ENCODE measurements around the gene FGF5.

FGF5 gene

DNA sequence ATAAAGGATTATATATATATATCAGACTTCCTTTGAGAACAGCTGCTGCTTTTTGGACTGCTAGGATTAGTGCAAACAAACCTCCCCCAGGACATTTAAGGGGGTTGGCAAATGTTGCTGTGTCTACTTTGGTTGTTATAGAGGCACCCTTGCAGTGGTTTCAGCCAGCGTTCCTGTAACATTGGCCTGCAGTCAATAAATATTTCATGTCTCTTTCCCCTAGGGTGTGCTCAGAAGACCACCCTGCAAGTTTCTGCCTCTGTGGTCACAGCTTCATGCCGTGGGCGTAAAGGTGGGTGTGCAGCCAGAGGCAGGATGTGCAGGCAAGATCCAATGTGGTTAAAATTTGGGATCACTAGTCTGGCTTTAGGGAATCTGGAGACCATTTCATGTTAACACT lies 28.9 kb downstream of the FGF5 start:
- no peak overlapping the region for H3K23ac ChIP-seq (ENCODE audit: low read length)
- no peaks in the 10 kb centered on the region for H3K79me1 ChIP-seq (ENCODE audit: low read length)
- no peak overlapping the region for H3K4me3 ChIP-seq (ENCODE audit: low read depth, low read length)
- H3K79me2 ChIP-seq (ENCODE audit: control insufficient read depth, insufficient read depth, low read length, poor library complexity), result no peaks in the 10 kb centered on the region
- H3K4ac ChIP-seq (ENCODE audit: low read depth, low read length), result no peak overlapping the region
- H3K9me3 ChIP-seq (ENCODE audit: insufficient read depth, low read depth, low read length), result no peaks in the 10 kb centered on the region
- H2BK5ac ChIP-seq (ENCODE audit: low read depth, low read length, poor library complexity), result no peak overlapping the region
- H3K27me3 ChIP-seq (ENCODE audit: insufficient read depth, low read length), result no peaks in the 10 kb centered on the region
- no peak overlapping the region for H2AFZ ChIP-seq (ENCODE audit: insufficient read depth, low read length, poor library complexity)
- H4K8ac ChIP-seq (ENCODE audit: low read depth, low read length), result no peak overlapping the region
- no peak for DNase-seq
- H3K4me2 ChIP-seq (ENCODE audit: low read length), result no peak overlapping the region
- no peak overlapping the region for H2BK120ac ChIP-seq (ENCODE audit: insufficient read depth, low read length, poor library complexity)
- H3K4me1 ChIP-seq (ENCODE audit: control insufficient read depth in 1 of 2, insufficient read depth in 2 of 2, low read length in 2 of 2), result no peaks in the 10 kb centered on the region
- no peak overlapping the region for H3K18ac ChIP-seq (ENCODE audit: low read length)
- no peak overlapping the region for H3K14ac ChIP-seq (ENCODE audit: low read length)
- whole genome bisulfite sequencing (ENCODE audit: extremely low coverage, insufficient coverage, insufficient read length), result no CpG with 5 or more reads among the region's 3 CpGs
- H4K91ac ChIP-seq (ENCODE audit: low read depth, low read length), result no peak overlapping the region
- H3K27ac ChIP-seq (ENCODE audit: low read depth, low read length), result no peak overlapping the region
- H3K9ac ChIP-seq (ENCODE audit: low read length), result no peak overlapping the region
- no peak overlapping the region for H2AK5ac ChIP-seq (ENCODE audit: low read length)
- H3K36me3 ChIP-seq (ENCODE audit: control insufficient read depth in 1 of 2, insufficient read depth in 2 of 2, low read length in 2 of 2), result no peaks in the 10 kb centered on the region
- H2BK12ac ChIP-seq (ENCODE audit: low read length), result no peak overlapping the region
- no peak overlapping the region for H4K12ac ChIP-seq (ENCODE audit: low read depth, low read length)

- H3K9me3 ChIP-seq (ENCODE audit: insufficient read depth, low read depth, low read length), result no peaks in the 10 kb centered on the region
These were observed 29.4 kb downstream of the FGF5 start for GRCh38 chr4:80295826-80296225.

DNA sequence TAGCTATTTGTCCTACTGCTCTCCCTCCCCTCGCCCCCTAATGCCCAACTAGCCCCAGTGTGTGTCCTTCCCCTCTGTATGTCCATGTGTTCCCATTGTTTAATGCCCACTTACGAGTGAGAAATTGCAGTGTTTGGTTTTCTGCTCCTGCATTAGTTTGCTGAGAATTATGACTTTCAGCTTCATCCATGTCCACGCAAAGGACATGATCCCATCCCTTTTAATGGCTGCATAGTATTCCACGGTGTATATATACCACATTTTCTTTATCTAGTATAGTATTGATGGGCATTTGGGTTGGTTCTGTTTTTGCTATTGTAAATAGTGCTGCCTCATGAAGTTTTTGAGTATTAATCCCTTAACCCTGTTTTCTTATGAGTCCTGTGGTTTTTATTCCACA lies 35.4 kb downstream of the FGF5 start:
- no CpG with 5 or more reads among the region's 4 CpGs for WGBS (ENCODE audit: extremely low coverage, insufficient coverage, insufficient read length)
- H3K23ac ChIP-seq (ENCODE audit: low read length), result no peak overlapping the region
- H4K8ac ChIP-seq (ENCODE audit: low read depth, low read length), result no peak overlapping the region
- no peak overlapping the region for H4K12ac ChIP-seq (ENCODE audit: low read depth, low read length)
- H2BK12ac ChIP-seq (ENCODE audit: low read length), result no peak overlapping the region
- no peaks in the 10 kb centered on the region for H3K36me3 ChIP-seq (ENCODE audit: control insufficient read depth in 1 of 2, insufficient read depth in 2 of 2, low read length in 2 of 2)
- no peaks in the 10 kb centered on the region for H3K79me2 ChIP-seq (ENCODE audit: control insufficient read depth, insufficient read depth, low read length, poor library complexity)
- no peaks in the 10 kb centered on the region for H3K27me3 ChIP-seq (ENCODE audit: insufficient read depth, low read length)
- no peak overlapping the region for H2AK5ac ChIP-seq (ENCODE audit: low read length)
- DNase-seq, result no peak
- H3K4me2 ChIP-seq (ENCODE audit: low read length), result no peak overlapping the region
- no peak overlapping the region for H3K9ac ChIP-seq (ENCODE audit: low read length)
- no peak overlapping the region for H2BK120ac ChIP-seq (ENCODE audit: insufficient read depth, low read length, poor library complexity)
- H3K4me1 ChIP-seq (ENCODE audit: control insufficient read depth in 1 of 2, insufficient read depth in 2 of 2, low read length in 2 of 2), result no peaks in the 10 kb centered on the region
- no peak overlapping the region for H3K18ac ChIP-seq (ENCODE audit: low read length)
- no peak overlapping the region for H3K4ac ChIP-seq (ENCODE audit: low read depth, low read length)
- H4K91ac ChIP-seq (ENCODE audit: low read depth, low read length), result no peak overlapping the region
- no peak overlapping the region for H3K14ac ChIP-seq (ENCODE audit: low read length)
- no peaks in the 10 kb centered on the region for H3K79me1 ChIP-seq (ENCODE audit: low read length)
- H3K9me3 ChIP-seq (ENCODE audit: insufficient read depth, low read depth, low read length), result peaks cover 2% of the 10 kb centered on the region
- no peak overlapping the region for H3K4me3 ChIP-seq (ENCODE audit: low read depth, low read length)
- no peak overlapping the region for H3K27ac ChIP-seq (ENCODE audit: low read depth, low read length)
- no peak overlapping the region for H2AFZ ChIP-seq (ENCODE audit: insufficient read depth, low read length, poor library complexity)
- no peak overlapping the region for H2BK5ac ChIP-seq (ENCODE audit: low read depth, low read length, poor library complexity)

More at GRCh38 chr4:80295826-80296225, 29.4 kb downstream of the FGF5 start:
- Histone ChIP-seq H3K4me1 (ENCODE audit: control insufficient read depth in 1 of 2, insufficient read depth in 2 of 2, low read length in 2 of 2) (no peaks in the 10 kb centered on the region), H3K18ac (ENCODE audit: low read length) (no peak overlapping the region), H2BK120ac (ENCODE audit: insufficient read depth, low read length, poor library complexity) (no peak overlapping the region), H3K27me3 (ENCODE audit: insufficient read depth, low read length) (no peaks in the 10 kb centered on the region), H4K12ac (ENCODE audit: low read depth, low read length) (no peak overlapping the region), H4K91ac (ENCODE audit: low read depth, low read length) (no peak overlapping the region), H2BK5ac (ENCODE audit: low read depth, low read length, poor library complexity) (no peak overlapping the region), H2AFZ (ENCODE audit: insufficient read depth, low read length, poor library complexity) (no peak overlapping the region), H3K14ac (ENCODE audit: low read length) (no peak overlapping the region), H3K79me2 (ENCODE audit: control insufficient read depth, insufficient read depth, low read length, poor library complexity) (no peaks in the 10 kb centered on the region), H3K23ac (ENCODE audit: low read length) (no peak overlapping the region), H3K9ac (ENCODE audit: low read length) (no peak overlapping the region), H2BK12ac (ENCODE audit: low read length) (no peak overlapping the region), H3K79me1 (ENCODE audit: low read length) (no peaks in the 10 kb centered on the region), H4K8ac (ENCODE audit: low read depth, low read length) (no peak overlapping the region), H3K4me2 (ENCODE audit: low read length) (no peak overlapping the region), H3K36me3 (ENCODE audit: control insufficient read depth in 1 of 2, insufficient read depth in 2 of 2, low read length in 2 of 2) (no peaks in the 10 kb centered on the region), H3K4me3 (ENCODE audit: low read depth, low read length) (no peak overlapping the region), H3K4ac (ENCODE audit: low read depth, low read length) (no peak overlapping the region), H3K27ac (ENCODE audit: low read depth, low read length) (no peak overlapping the region), H2AK5ac (ENCODE audit: low read length) (no peak overlapping the region)
- DNase-seq, result no peak
- WGBS (ENCODE audit: extremely low coverage, insufficient coverage, insufficient read length), result no CpG with 5 or more reads among the region's 5 CpGs

DNA sequence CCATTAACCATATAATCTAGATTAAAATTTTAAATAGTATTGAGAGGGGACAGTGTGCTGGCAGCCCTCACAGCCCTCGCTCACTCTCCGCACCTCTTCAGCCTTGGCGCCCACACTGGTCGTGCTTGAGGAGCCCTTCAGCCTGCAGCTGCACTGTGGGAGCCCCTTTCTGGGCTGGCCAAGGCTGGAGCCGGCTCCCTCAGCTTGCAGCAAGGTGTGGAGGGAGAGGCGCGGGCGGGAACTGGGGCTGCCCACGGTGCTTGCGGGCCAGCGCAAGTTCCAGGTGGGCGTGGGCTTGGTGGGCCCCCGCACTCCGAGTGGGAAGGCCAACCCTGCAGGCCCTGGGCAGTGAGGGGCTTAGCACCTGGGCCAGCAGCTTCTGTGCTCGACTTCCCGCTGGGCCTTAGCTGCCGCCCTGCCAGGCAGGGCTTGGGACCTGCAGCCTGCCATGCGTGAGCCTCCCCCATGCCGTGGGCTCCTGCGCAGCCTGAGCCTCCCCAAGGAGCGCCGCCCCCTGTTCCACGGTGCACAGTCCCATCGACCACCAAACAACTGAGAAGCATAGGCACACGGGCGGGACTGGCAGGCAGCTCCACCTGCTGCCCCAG lies 36.3 kb downstream of the FGF5 start:
- H3K18ac ChIP-seq (ENCODE audit: low read length), result no peak overlapping the region
- WGBS (ENCODE audit: extremely low coverage, insufficient coverage, insufficient read length), result no CpG with 5 or more reads among the region's 26 CpGs
- DNase-seq, result no peak
- H4K12ac ChIP-seq (ENCODE audit: low read depth, low read length), result no peak overlapping the region
- no peak overlapping the region for H2AFZ ChIP-seq (ENCODE audit: insufficient read depth, low read length, poor library complexity)
- no peak overlapping the region for H3K14ac ChIP-seq (ENCODE audit: low read length)
- no peak overlapping the region for H2BK5ac ChIP-seq (ENCODE audit: low read depth, low read length, poor library complexity)
- H3K9me3 ChIP-seq (ENCODE audit: insufficient read depth, low read depth, low read length), result peaks cover 2% of the 10 kb centered on the region
- no peak overlapping the region for H2AK5ac ChIP-seq (ENCODE audit: low read length)
- no peak overlapping the region for H2BK120ac ChIP-seq (ENCODE audit: insufficient read depth, low read length, poor library complexity)
- H3K27ac ChIP-seq (ENCODE audit: low read depth, low read length), result no peak overlapping the region
- H3K4me1 ChIP-seq (ENCODE audit: control insufficient read depth in 1 of 2, insufficient read depth in 2 of 2, low read length in 2 of 2), result no peaks in the 10 kb centered on the region
- no peak overlapping the region for H3K4me2 ChIP-seq (ENCODE audit: low read length)
- H4K8ac ChIP-seq (ENCODE audit: low read depth, low read length), result no peak overlapping the region
- no peak overlapping the region for H4K91ac ChIP-seq (ENCODE audit: low read depth, low read length)
- peak overlapping the region; percentile 32 for H3K4me3 ChIP-seq (ENCODE audit: low read depth, low read length)
- H3K79me1 ChIP-seq (ENCODE audit: low read length), result no peaks in the 10 kb centered on the region
- H2BK12ac ChIP-seq (ENCODE audit: low read length), result no peak overlapping the region
- H3K4ac ChIP-seq (ENCODE audit: low read depth, low read length), result no peak overlapping the region
- no peak overlapping the region for H3K23ac ChIP-seq (ENCODE audit: low read length)
- no peaks in the 10 kb centered on the region for H3K36me3 ChIP-seq (ENCODE audit: control insufficient read depth in 1 of 2, insufficient read depth in 2 of 2, low read length in 2 of 2)
- no peaks in the 10 kb centered on the region for H3K79me2 ChIP-seq (ENCODE audit: control insufficient read depth, insufficient read depth, low read length, poor library complexity)
- H3K27me3 ChIP-seq (ENCODE audit: insufficient read depth, low read length), result no peaks in the 10 kb centered on the region
- H3K9ac ChIP-seq (ENCODE audit: low read length), result no peak overlapping the region

All from trophoblast cell (in vitro differentiated cells and primary cell).